Measurements from ENCODE around the gene CD4. TPM values are rescaled to one million over a fixed set of nuclear protein-coding genes. Genes with fewer than 3 reads are reported as not detected.

Gene CD4
- total and polyA plus RNA-seq, 12 donors: 2.4 to 52.8 (median 24.3) TPM

DNA sequence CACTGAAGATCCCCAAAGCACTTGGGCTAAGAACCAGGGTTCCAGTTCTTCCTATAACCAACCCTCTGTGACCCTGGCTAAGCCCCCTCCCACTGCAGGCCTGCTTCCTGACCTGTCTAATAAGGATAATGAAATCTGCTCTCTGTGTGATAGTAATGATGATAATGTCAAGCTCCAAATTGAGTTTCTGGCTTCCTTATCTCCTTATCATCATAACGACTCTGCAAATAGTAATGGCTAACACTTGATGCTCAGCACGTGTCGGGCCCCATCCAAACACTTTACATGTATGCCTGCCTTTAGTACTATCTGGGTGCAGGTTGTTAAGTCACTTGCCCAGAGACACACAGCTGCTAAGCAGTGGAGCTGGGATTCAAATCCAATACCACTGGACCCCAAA, 27.3 kb downstream of the CD4 start:
- 69 to 78% (median 75%) methylated on average over 3 of the region's 3 CpGs for WGBS, 4 donors
- TF ChIP-seq, protein P1, sequence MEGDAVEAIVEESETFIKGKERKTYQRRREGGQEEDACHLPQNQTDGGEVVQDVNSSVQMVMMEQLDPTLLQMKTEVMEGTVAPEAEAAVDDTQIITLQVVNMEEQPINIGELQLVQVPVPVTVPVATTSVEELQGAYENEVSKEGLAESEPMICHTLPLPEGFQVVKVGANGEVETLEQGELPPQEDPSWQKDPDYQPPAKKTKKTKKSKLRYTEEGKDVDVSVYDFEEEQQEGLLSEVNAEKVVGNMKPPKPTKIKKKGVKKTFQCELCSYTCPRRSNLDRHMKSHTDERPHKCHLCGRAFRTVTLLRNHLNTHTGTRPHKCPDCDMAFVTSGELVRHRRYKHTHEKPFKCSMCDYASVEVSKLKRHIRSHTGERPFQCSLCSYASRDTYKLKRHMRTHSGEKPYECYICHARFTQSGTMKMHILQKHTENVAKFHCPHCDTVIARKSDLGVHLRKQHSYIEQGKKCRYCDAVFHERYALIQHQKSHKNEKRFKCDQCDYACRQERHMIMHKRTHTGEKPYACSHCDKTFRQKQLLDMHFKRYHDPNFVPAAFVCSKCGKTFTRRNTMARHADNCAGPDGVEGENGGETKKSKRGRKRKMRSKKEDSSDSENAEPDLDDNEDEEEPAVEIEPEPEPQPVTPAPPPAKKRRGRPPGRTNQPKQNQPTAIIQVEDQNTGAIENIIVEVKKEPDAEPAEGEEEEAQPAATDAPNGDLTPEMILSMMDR (IDR thresholded peaks at IDR 0.05): no peak
- TF ChIP-seq POLR2A (IDR thresholded peaks at IDR 0.05): no peak

DNA sequence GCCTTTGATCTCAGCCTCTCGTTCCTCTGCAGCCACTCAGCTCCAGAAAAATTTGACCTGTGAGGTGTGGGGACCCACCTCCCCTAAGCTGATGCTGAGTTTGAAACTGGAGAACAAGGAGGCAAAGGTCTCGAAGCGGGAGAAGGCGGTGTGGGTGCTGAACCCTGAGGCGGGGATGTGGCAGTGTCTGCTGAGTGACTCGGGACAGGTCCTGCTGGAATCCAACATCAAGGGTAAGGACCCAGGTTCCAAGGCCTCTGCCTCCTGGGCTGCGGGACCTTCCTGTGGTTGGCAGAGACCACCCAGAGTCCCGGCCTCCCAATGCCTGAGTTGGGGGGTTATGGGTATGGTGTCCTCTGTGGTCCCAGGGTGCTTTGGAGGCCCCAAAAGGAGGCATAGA, 27.8 kb downstream of the CD4 start:
- no peak for DNase-seq
- Histone ChIP-seq H3K36me3 (replicated peaks in 1 of 2) (no peaks in the 10 kb centered on the region), H3K4me3 (no peak overlapping the region), H3K27ac (no peak overlapping the region), H3K9me3 (replicated peaks in 1 of 3) (no peaks in the 10 kb centered on the region), H3K4me1 (replicated peaks in 1 of 2) (peaks cover 5 to 6% of the 10 kb centered on the region in 2 donors), H3K27me3 (peaks cover 14% of the 10 kb centered on the region)
- TF ChIP-seq, protein P1 (IDR thresholded peaks at IDR 0.05): no peak
- TF ChIP-seq POLR2A (IDR thresholded peaks at IDR 0.05): no peak
- intact Hi-C loops (cut with DNase I): no loop called here
- WGBS, 4 donors: 81 to 94% (median 90%) methylated on average over 8 of the region's 8 CpGs

More for the DNA sequence above, 27.3 kb downstream of the CD4 start:
- H3K27me3 ChIP-seq: peaks cover 17% of the 10 kb centered on the region
- no peaks in the 10 kb centered on the region for H3K9me3 ChIP-seq (replicated peaks in 1 of 3)
- no peak overlapping the region for H3K4me3 ChIP-seq
- H3K36me3 ChIP-seq (replicated peaks in 1 of 2): no peaks in the 10 kb centered on the region
- no peak overlapping the region for H3K27ac ChIP-seq
- DNase-seq: no peak
- intact Hi-C loops (cut with DNase I): no loop called here
- peaks cover 0 to 1% of the 10 kb centered on the region in 2 donors for H3K4me1 ChIP-seq (replicated peaks in 1 of 2)

DNA sequence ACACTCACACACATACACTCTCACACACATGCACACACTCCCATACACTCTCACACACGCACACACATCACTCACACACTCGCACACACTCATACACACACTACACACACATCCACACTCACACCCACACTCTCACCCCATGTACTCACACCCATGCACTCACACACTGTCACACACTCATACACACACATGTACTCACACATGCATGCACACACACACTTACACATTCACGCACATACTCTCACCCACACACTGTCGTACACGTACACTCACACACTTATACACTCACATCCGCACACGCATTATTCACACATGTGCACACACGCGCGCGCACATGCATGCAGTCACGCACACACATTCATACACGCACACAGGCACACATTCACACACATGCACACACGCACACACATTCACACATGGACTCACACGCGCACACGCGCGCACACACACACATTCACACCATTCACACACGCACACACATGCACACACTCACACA, 28.4 kb downstream of the CD4 start:
- DNase-seq: no peak
- H3K4me3 ChIP-seq: no peak overlapping the region
- H3K27me3 ChIP-seq: peaks cover 12% of the 10 kb centered on the region
- 81 to 86% (median 82%) methylated on average over 20 of the region's 20 CpGs for WGBS, 4 donors
- no peaks in the 10 kb centered on the region for H3K36me3 ChIP-seq (replicated peaks in 1 of 2)
- intact Hi-C loops (cut with DNase I): no loop called here
- no peaks in the 10 kb centered on the region for H3K9me3 ChIP-seq (replicated peaks in 1 of 3)
- peaks cover 6 to 8% of the 10 kb centered on the region in 2 donors for H3K4me1 ChIP-seq (replicated peaks in 1 of 2)
- no peak overlapping the region for H3K27ac ChIP-seq
- TF ChIP-seq, protein P1 (IDR thresholded peaks at IDR 0.05): no peak
- no peak for TF ChIP-seq POLR2A (IDR thresholded peaks at IDR 0.05)

DNA sequence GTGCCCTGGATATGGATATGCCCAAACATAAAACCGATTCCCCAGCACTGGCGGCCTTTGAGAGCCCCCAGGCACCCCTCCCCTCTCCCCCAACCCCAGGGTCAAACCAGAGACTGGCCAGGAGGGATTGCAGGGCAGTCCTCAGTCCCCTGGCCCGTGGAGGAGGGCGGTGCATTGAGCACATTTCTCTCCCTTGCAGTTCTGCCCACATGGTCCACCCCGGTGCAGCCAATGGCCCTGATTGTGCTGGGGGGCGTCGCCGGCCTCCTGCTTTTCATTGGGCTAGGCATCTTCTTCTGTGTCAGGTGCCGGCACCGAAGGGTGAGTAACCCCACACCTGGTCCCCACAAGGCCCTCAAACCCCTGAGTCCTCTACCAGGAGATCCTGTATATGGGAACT, 28.9 kb downstream of the CD4 start:
- Histone ChIP-seq H3K36me3 (replicated peaks in 1 of 2) (no peaks in the 10 kb centered on the region), H3K9me3 (replicated peaks in 1 of 3) (no peaks in the 10 kb centered on the region), H3K4me3 (no peak overlapping the region), H3K27me3 (peaks cover 9% of the 10 kb centered on the region), H3K4me1 (replicated peaks in 1 of 2) (peaks cover 6 to 8% of the 10 kb centered on the region in 2 donors), H3K27ac (no peak overlapping the region)
- no peak for TF ChIP-seq POLR2A (IDR thresholded peaks at IDR 0.05)
- TF ChIP-seq, protein P1 (IDR thresholded peaks at IDR 0.05): no peak
- intact Hi-C loops (cut with DNase I): no loop called here
- 70 to 86% (median 74%) methylated on average over 2 to 10 of the region's 10 CpGs for WGBS, 4 donors
- DNase-seq: peak in 1 of 7 donors; percentile 54

Measured in adrenal gland (tissue), 12 donors.